ENCODE results near the gene GYPE.
"Not testable (repeated sequence)": the region's sequence is repeated elsewhere in the genome, so short reads cannot be mapped to it uniquely, and the experiment has no call there.

The GYPE gene

GRCh38 chr4:143911528-143912417 lies 6.4 kb upstream of the GYPE start:
- H3K9ac ChIP-seq (ENCODE audit: low read depth in 1 of 2, low read length in 2 of 2), result peak overlapping the region in 1 of 2 donors; percentile 17
- H3K4me3 ChIP-seq (ENCODE audit: low read length in 2 of 2), result peak overlapping the region; percentile 43 to 62
- not testable (repeated sequence) for H3K4me1 ChIP-seq (ENCODE audit: control insufficient read depth in 2 of 2, insufficient read depth in 2 of 2, low read length in 2 of 2); H3K36me3 ChIP-seq (ENCODE audit: control insufficient read depth in 2 of 2, insufficient read depth in 2 of 2, low read length in 2 of 2); H3K27me3 ChIP-seq (ENCODE audit: control insufficient read depth in 2 of 2, insufficient read depth in 2 of 2, low read length in 2 of 2); H3K27ac ChIP-seq (ENCODE audit: low read depth in 2 of 2, low read length in 2 of 2); H3K9me3 ChIP-seq (ENCODE audit: control insufficient read depth in 2 of 2, low read length in 2 of 2)

- H3K9me3 ChIP-seq (ENCODE audit: control insufficient read depth in 2 of 2, low read length in 2 of 2); H3K27me3 ChIP-seq (ENCODE audit: control insufficient read depth in 2 of 2, insufficient read depth in 2 of 2, low read length in 2 of 2); H3K9ac ChIP-seq (ENCODE audit: low read depth in 1 of 2, low read length in 2 of 2); H3K4me1 ChIP-seq (ENCODE audit: control insufficient read depth in 2 of 2, insufficient read depth in 2 of 2, low read length in 2 of 2); H3K36me3 ChIP-seq (ENCODE audit: control insufficient read depth in 2 of 2, insufficient read depth in 2 of 2, low read length in 2 of 2); H3K27ac ChIP-seq (ENCODE audit: low read depth in 2 of 2, low read length in 2 of 2); H3K4me3 ChIP-seq (ENCODE audit: low read length in 2 of 2): not testable (repeated sequence)
These were observed 5.5 kb upstream of the GYPE start for GRCh38 chr4:143910906-143911305.

GRCh38 chr4:143907811-143908210 lies 2.5 kb upstream of the GYPE start:
- not testable (repeated sequence) for H3K36me3 ChIP-seq (ENCODE audit: control insufficient read depth in 2 of 2, insufficient read depth in 2 of 2, low read length in 2 of 2); H3K27me3 ChIP-seq (ENCODE audit: control insufficient read depth in 2 of 2, insufficient read depth in 2 of 2, low read length in 2 of 2); H3K4me3 ChIP-seq (ENCODE audit: low read length in 2 of 2); H3K9me3 ChIP-seq (ENCODE audit: control insufficient read depth in 2 of 2, low read length in 2 of 2); H3K4me1 ChIP-seq (ENCODE audit: control insufficient read depth in 2 of 2, insufficient read depth in 2 of 2, low read length in 2 of 2); H3K9ac ChIP-seq (ENCODE audit: low read depth in 1 of 2, low read length in 2 of 2); H3K27ac ChIP-seq (ENCODE audit: low read depth in 2 of 2, low read length in 2 of 2)

GRCh38 chr4:143904431-143904830 lies 928 bp downstream of the GYPE start:
- not testable (repeated sequence) for H3K4me3 ChIP-seq (ENCODE audit: low read length in 2 of 2); H3K36me3 ChIP-seq (ENCODE audit: control insufficient read depth in 2 of 2, insufficient read depth in 2 of 2, low read length in 2 of 2); H3K9me3 ChIP-seq (ENCODE audit: control insufficient read depth in 2 of 2, low read length in 2 of 2); H3K27me3 ChIP-seq (ENCODE audit: control insufficient read depth in 2 of 2, insufficient read depth in 2 of 2, low read length in 2 of 2); H3K9ac ChIP-seq (ENCODE audit: low read depth in 1 of 2, low read length in 2 of 2); H3K4me1 ChIP-seq (ENCODE audit: control insufficient read depth in 2 of 2, insufficient read depth in 2 of 2, low read length in 2 of 2); H3K27ac ChIP-seq (ENCODE audit: low read depth in 2 of 2, low read length in 2 of 2)

GRCh38 chr4:143890323-143890722 lies 15.0 kb downstream of the GYPE start:
- not testable (repeated sequence) for H3K9ac ChIP-seq (ENCODE audit: low read depth in 1 of 2, low read length in 2 of 2); H3K27me3 ChIP-seq (ENCODE audit: control insufficient read depth in 2 of 2, insufficient read depth in 2 of 2, low read length in 2 of 2); H3K4me1 ChIP-seq (ENCODE audit: control insufficient read depth in 2 of 2, insufficient read depth in 2 of 2, low read length in 2 of 2); H3K36me3 ChIP-seq (ENCODE audit: control insufficient read depth in 2 of 2, insufficient read depth in 2 of 2, low read length in 2 of 2); H3K27ac ChIP-seq (ENCODE audit: low read depth in 2 of 2, low read length in 2 of 2); H3K4me3 ChIP-seq (ENCODE audit: low read length in 2 of 2); H3K9me3 ChIP-seq (ENCODE audit: control insufficient read depth in 2 of 2, low read length in 2 of 2)

GRCh38 chr4:143888189-143888588 lies 17.2 kb downstream of the GYPE start:
- not testable (repeated sequence) for H3K4me1 ChIP-seq (ENCODE audit: control insufficient read depth in 2 of 2, insufficient read depth in 2 of 2, low read length in 2 of 2); H3K4me3 ChIP-seq (ENCODE audit: low read length in 2 of 2); H3K36me3 ChIP-seq (ENCODE audit: control insufficient read depth in 2 of 2, insufficient read depth in 2 of 2, low read length in 2 of 2); H3K27me3 ChIP-seq (ENCODE audit: control insufficient read depth in 2 of 2, insufficient read depth in 2 of 2, low read length in 2 of 2); H3K9me3 ChIP-seq (ENCODE audit: control insufficient read depth in 2 of 2, low read length in 2 of 2); H3K9ac ChIP-seq (ENCODE audit: low read depth in 1 of 2, low read length in 2 of 2); H3K27ac ChIP-seq (ENCODE audit: low read depth in 2 of 2, low read length in 2 of 2)

GRCh38 chr4:143884965-143885364 lies 20.4 kb downstream of the GYPE start:
- H3K4me3 ChIP-seq (ENCODE audit: low read length in 2 of 2); H3K9me3 ChIP-seq (ENCODE audit: control insufficient read depth in 2 of 2, low read length in 2 of 2); H3K27ac ChIP-seq (ENCODE audit: low read depth in 2 of 2, low read length in 2 of 2); H3K9ac ChIP-seq (ENCODE audit: low read depth in 1 of 2, low read length in 2 of 2); H3K36me3 ChIP-seq (ENCODE audit: control insufficient read depth in 2 of 2, insufficient read depth in 2 of 2, low read length in 2 of 2); H3K27me3 ChIP-seq (ENCODE audit: control insufficient read depth in 2 of 2, insufficient read depth in 2 of 2, low read length in 2 of 2); H3K4me1 ChIP-seq (ENCODE audit: control insufficient read depth in 2 of 2, insufficient read depth in 2 of 2, low read length in 2 of 2): not testable (repeated sequence)

- Histone ChIP-seq H3K27me3 (ENCODE audit: control insufficient read depth in 2 of 2, insufficient read depth in 2 of 2, low read length in 2 of 2) (no peaks in the 10 kb centered on the region), H3K4me1 (ENCODE audit: control insufficient read depth in 2 of 2, insufficient read depth in 2 of 2, low read length in 2 of 2) (no peaks in the 10 kb centered on the region), H3K27ac (ENCODE audit: low read depth in 2 of 2, low read length in 2 of 2) (no peak overlapping the region), H3K9ac (ENCODE audit: low read depth in 1 of 2, low read length in 2 of 2) (no peak overlapping the region), H3K9me3 (ENCODE audit: control insufficient read depth in 2 of 2, low read length in 2 of 2) (no peaks in the 10 kb centered on the region), H3K36me3 (ENCODE audit: control insufficient read depth in 2 of 2, insufficient read depth in 2 of 2, low read length in 2 of 2) (no peaks in the 10 kb centered on the region), H3K4me3 (ENCODE audit: low read length in 2 of 2) (no peak overlapping the region)
These were observed 21.8 kb downstream of the GYPE start for GRCh38 chr4:143883529-143883928.

- H3K4me3 ChIP-seq (ENCODE audit: low read length in 2 of 2), result no peak overlapping the region
- H3K9ac ChIP-seq (ENCODE audit: low read depth in 1 of 2, low read length in 2 of 2), result no peak overlapping the region
- H3K27ac ChIP-seq (ENCODE audit: low read depth in 2 of 2, low read length in 2 of 2), result no peak overlapping the region
- H3K9me3 ChIP-seq (ENCODE audit: control insufficient read depth in 2 of 2, low read length in 2 of 2), result no peaks in the 10 kb centered on the region
- H3K36me3 ChIP-seq (ENCODE audit: control insufficient read depth in 2 of 2, insufficient read depth in 2 of 2, low read length in 2 of 2), result no peaks in the 10 kb centered on the region
- H3K4me1 ChIP-seq (ENCODE audit: control insufficient read depth in 2 of 2, insufficient read depth in 2 of 2, low read length in 2 of 2), result no peaks in the 10 kb centered on the region
- no peaks in the 10 kb centered on the region for H3K27me3 ChIP-seq (ENCODE audit: control insufficient read depth in 2 of 2, insufficient read depth in 2 of 2, low read length in 2 of 2)
These were observed 22.5 kb downstream of the GYPE start for GRCh38 chr4:143882892-143883291.

- not testable (repeated sequence) for H3K27ac ChIP-seq (ENCODE audit: low read depth in 2 of 2, low read length in 2 of 2); H3K9me3 ChIP-seq (ENCODE audit: control insufficient read depth in 2 of 2, low read length in 2 of 2); H3K27me3 ChIP-seq (ENCODE audit: control insufficient read depth in 2 of 2, insufficient read depth in 2 of 2, low read length in 2 of 2); H3K9ac ChIP-seq (ENCODE audit: low read depth in 1 of 2, low read length in 2 of 2); H3K36me3 ChIP-seq (ENCODE audit: control insufficient read depth in 2 of 2, insufficient read depth in 2 of 2, low read length in 2 of 2); H3K4me3 ChIP-seq (ENCODE audit: low read length in 2 of 2); H3K4me1 ChIP-seq (ENCODE audit: control insufficient read depth in 2 of 2, insufficient read depth in 2 of 2, low read length in 2 of 2)
These were observed 25.8 kb downstream of the GYPE start for GRCh38 chr4:143879561-143879960.

GRCh38 chr4:143875357-143875756 lies 30.0 kb downstream of the GYPE start:
- H3K9me3 ChIP-seq (ENCODE audit: control insufficient read depth in 2 of 2, low read length in 2 of 2); H3K4me3 ChIP-seq (ENCODE audit: low read length in 2 of 2); H3K27me3 ChIP-seq (ENCODE audit: control insufficient read depth in 2 of 2, insufficient read depth in 2 of 2, low read length in 2 of 2); H3K4me1 ChIP-seq (ENCODE audit: control insufficient read depth in 2 of 2, insufficient read depth in 2 of 2, low read length in 2 of 2); H3K36me3 ChIP-seq (ENCODE audit: control insufficient read depth in 2 of 2, insufficient read depth in 2 of 2, low read length in 2 of 2); H3K27ac ChIP-seq (ENCODE audit: low read depth in 2 of 2, low read length in 2 of 2); H3K9ac ChIP-seq (ENCODE audit: low read depth in 1 of 2, low read length in 2 of 2): not testable (repeated sequence)

All from mucosa of rectum (tissue), 2 donors.